Measurements from ENCODE around the gene TP53I3. TPM values are rescaled to one million over a fixed set of nuclear protein-coding genes. Genes with fewer than 3 reads are reported as not detected.
"Not testable (repeated sequence)": the region's sequence is repeated elsewhere in the genome, so short reads cannot be mapped to it uniquely, and the experiment has no call there.

The TP53I3 gene
- polyA plus RNA-seq, 12 donors, result 26.4 to 47.1 (median 31.7) TPM; not detected in 1

DNA sequence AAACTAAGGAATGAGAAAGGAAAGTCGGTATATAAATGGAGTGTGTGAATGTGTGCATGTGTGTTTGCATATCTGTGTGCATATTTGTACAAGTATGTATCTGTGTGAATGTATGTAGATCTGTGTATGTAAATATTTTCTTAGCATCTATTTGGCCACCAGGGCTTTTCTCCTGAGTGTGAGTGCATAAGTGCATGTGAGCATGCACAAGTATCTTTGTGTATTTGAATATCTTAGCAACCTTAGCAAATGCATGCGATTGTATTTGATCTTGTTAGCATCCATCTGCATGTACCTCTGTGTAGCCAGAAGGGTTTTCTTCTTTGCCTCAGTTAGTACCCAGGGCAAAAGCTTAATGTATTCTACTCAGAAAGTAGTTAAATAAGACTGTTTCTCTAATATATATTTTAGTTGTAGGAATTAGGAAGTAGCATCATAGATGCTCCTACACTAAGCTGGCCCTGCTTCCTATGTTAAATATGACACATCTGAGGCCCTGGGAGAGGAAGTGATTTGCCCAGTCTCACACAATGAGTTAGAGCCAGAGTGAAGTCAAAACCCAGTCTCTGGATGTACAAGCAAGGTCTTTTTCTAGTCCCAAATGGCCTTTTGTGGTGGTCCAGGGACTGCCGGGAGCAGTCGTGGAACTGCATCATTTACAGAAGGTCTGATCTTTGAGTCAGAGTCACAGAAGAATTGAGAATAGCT, 25.9 kb downstream of the TP53I3 start:
- no peak for DNase-seq

DNA sequence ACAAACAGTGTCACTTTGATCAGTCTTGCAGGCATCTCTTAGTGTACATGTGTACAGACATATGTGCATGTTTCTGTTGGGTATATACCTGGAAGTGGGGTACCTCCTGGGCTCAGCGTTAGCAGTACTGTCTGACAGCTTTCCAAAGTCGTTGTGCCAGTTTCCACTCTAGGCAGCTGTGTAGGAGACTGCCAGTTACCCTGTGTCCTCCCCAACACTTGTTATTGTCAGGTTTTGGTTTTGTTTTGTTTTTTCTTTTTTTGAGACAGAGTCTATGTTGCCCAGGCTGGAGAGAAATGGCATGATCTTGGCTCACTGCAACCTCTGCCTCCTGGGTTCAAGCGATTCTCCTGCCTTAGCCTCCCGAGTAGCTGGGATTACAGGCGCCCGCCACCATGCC, 28.9 kb downstream of the TP53I3 start:
- DNase-seq, result no peak

DNA sequence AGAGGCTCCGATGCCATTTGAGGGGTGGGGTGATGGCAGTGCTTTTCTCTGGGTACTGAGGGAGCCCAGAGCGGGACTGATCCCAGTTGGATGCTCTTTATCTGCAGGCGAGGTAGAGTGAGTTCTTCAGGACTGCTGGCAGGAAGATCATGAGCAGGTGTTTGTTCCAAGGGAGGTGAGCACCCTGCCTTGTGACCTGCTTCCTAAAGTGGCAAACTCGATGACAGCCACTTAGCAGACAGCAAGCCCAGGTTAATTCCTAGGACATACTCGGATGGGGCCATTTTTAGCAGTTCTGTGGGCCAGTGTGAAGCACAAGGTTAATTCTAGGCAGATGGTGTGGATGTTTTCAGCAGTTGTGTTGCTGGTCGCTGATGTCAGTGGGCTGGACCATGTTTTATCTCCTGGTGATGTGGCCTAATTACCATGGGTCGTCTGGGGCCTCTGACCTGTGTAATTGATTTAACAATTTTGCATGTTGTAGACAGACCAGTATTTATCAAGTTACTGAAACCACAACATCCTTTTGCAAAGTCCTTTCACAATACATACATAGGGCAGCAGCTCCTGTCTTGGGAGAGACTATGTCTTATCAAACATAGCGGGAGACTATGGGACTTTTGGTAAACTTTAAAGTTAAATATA, 30.1 kb downstream of the TP53I3 start:
- no peak for DNase-seq

DNA sequence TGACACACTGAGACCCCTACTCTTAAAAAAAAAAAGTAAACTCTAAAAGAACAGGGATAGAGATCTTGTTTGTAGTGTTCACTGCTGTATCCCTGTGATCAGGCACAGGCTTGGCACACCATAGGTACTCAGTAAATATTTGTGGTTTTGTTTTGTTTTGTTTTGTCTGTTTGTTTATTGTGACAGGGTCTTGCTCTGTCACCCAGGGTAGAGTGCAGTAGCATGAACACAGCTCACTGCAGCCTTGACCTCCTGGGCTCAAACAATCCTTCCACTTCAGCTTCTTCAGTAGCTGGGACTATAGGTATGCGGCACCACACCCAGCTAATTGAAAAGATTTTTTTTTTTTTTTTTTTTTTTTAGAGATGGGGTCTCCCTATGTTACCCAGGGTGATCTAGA, 31.7 kb downstream of the TP53I3 start:
- no peak for DNase-seq

DNA sequence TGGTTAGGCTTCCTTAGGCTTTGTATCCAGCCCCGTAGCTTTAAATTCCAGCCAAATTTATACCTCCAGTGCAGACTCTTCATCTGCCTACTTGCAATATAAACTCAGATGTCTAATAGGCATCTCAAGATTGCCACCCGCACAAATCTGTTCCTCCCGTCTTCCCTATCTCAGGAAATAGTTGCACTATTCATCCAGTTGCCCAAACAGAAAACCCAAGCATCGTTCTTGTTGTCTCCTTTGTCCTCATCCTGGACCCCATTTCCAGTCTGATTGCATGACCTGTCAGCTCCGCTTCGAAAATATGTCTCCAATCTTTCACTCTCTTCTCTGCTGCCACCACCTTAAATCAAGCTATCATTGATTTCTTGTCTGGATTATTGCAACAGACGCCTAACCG, 32.8 kb downstream of the TP53I3 start:
- no peak for DNase-seq

DNA sequence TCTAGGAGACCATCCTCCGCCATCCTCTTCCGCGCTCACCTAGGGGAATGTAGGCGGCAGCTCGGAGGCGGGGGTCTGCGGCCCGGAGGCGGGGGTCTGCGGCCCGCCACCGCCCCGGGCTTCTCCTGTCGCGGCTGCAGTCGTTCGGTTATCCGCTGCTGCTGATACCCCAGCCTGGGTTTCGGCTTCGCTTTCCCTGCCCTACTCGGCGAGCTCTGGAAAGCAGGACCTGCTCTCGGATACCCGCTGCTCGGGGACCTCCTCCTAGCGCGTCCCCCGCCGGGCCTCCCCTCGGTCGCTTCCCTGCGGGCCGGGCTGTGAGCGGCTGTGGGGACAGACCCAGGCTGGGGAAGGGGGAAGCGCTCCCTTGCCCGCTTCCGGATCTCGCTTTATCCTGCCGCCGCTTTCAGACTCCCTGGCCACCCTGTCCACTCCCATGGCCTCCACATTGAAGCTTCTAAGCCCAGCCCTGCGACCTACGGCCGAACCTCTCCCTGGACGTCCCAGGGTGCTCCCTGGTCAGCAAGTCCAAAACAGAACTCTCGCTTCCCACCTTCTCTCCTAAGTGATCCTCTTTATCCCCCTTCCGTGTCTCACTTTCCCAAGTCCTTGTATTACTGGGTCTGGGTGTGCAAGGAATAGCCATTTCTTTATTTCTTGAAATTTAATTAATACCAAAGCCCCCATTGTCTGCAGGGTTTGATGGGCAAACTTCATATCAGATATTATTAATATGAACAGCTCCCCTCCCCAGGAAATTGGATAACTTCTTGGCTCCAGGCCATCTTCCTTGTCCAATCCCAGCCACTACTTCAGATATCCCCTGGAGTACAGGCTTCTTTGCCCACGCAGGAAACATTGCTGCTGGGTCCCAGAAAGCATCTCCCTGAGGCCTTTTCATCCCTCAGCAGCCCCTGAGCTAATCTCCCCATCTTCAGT, 34.3 kb downstream of the TP53I3 start:
- DNase-seq, result peak; percentile 17

DNA sequence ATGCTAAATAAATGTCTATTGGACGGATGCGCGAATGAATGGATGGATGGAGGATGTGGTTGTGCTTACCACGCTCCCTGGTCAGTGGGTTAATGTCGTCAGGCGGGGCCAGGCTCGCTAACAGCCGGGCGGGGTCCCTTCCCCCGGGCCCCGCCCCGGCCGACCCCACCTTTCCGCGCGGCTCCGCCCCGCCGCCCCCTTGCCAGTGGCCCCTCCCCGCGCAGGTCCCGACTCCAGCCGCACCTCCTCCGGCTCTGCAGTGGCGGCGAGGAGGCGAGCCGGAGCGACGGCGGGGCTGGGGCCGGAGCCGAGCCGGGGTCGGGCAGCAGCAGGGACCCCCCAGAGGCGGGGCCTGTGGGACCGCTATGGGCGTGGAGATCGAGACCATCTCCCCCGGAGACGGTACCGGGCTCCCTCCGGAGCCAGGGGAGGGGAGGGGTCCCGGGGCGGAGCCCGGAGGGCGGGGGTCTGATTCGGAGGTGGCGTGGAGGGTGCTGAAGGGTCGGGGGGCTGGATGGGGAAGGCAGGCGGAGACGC, 35.1 kb downstream of the TP53I3 start, which contains the start of gene FKBP1B:
TSS of gene FKBP1B (plus strand) at position 257 of the 537 bp plus-strand sequence. CDS start at position 366, 109 bp downstream.
- peak; percentile 20 for DNase-seq

DNA sequence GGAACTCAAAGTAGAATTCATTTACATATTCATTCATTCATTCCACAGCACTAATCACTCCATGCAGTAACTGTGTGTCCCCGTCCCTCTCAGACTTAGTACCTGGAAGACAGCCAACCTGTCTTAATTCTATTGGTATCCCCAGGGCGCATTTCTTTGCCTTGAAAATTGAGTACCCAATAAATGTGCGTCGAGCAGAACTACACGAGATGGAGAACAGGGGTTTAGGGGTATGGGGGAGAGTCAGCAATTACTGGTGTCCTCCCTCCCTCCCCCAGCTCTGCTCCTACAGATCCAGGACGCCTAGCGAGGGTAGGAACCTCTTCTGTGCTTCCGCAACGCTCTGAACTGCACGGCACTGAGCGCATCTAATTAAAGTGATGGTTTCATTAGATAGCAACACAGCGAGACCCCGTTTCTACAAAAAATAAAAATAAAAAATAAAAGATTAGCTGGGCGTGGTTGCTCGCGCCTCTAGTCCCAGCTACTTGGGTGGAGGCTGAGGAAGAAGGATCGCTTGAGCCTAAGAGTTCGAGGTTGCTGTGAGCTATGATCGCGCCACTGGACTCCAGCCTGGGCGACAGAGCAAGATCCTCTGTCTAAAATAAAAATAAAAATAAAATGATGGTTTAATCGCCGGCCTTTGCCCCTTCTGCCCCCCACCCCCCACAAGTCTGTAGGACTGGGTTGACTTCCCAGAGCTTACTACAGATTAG, 35.7 kb downstream of the TP53I3 start:
- no peak for DNase-seq

DNA sequence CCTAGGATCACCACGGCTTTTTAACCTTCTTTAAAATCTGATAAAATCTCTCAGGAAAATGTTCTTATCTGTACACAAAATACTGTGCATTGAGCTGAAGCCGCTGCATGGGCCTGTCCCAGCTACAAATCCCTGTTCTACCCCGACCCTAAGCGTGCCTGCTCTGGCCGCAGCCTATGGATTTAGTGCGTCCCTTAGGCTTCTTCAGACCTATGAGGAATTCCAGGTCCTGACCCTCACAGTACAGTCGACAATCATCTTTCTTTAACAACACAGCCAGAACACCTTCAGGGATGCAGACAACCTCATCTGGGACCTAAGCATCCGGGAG, 37.0 kb downstream of the TP53I3 start:
- DNase-seq, result no peak

DNA sequence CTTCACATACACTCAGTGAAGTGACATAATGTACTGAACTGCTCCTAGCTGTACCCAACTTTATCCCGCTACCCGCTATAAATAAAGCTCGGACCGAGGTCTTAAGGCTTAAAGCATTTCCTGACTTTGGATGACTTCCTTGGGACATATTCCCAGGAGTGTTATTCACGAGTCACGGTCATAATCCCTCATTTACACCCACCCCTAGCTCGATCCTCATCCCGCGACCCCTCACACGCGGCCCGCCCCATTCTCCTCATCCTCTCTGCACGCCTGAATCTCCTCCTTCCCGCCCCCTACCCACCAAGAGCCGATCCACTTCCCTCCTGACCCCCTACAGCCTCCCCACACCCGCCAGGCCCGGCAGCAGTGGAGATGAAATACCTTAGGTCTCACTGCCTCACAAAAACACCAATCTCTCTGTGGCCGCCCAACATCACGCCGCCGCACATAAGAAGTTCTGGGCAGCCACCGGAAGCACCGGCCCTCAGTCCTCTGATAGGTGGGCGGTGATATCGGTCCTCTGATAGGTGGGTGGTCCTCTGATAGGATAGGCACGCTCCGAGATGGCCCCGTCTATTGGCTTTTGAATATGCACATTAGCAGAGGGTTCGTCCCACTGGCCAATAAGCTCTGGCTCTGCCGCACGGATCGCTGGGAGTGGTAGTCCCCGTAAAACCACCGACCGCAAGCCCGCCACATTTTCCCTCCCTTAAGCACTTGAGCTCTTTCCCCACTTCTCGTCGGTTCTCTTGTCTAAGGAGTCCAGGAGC, 37.5 kb downstream of the TP53I3 start, which contains the start of gene WDCP:
TSS of gene WDCP (minus strand) at position 462 of the 773 bp plus-strand sequence. CDS start 7,897 bp downstream, outside the sequence.
- DNase-seq, result peak; percentile 96

DNA sequence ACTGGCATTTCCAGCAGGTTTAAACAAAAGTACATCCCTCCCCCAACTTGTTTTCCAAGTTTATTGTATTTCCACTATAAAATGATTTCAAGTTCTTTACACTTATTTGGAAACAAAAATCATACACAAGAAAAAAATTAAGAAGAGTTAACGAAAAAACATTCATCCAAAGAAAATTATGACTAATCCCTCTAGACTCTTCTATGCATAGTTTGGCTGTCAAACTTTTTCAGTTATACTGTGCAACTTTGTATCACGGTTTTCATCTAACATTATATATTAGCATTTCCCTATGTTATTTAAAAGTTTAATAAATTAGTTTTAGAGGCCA, 38.1 kb downstream of the TP53I3 start:
- no peak for DNase-seq

DNA sequence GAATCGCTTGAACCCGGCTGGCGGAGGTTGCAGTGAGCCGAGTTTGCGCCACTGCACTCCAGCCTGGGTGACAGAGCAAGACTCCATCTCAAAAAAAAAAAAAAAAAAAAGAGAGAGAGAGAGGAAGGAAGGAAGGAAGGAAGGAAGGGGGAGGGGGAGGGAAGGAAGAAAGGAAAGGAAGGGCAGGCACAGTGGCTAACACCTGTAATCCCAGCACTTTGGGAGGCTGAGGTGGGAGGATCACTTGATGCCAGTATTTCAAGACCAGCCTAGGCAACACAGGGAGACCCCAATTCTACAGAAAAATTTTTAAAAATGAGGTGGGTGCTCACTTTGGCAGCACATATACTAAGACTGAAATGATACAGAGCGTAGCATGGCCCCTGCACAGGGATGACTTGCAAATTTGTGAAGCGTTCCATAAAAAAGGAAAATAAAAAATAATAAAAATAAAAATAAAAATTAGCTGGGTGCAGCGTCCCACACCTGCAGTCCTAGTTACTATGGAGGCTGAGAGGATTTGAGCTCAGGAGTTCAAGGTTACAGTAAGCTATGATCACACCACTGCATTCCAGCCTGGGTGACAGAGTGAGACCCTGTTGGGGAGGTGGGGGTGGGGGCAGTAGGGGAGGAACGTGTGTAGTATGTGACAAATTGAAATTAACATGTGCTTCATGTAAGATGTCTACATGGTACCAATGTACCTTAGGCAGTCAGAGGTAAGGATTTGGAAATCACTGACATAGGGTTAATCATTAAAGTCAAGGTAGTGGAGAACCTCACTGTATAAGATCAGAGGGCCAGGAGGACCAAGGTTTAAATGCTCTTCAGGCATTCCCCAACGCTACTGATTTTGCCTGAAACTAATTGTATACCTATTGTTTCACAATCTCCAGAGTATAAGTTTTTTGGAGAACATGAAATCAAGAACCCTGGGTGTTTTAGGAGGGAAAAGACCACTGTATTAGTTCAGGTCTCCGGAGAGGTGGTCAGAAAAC, 38.8 kb downstream of the TP53I3 start:
- no peak for DNase-seq

DNA sequence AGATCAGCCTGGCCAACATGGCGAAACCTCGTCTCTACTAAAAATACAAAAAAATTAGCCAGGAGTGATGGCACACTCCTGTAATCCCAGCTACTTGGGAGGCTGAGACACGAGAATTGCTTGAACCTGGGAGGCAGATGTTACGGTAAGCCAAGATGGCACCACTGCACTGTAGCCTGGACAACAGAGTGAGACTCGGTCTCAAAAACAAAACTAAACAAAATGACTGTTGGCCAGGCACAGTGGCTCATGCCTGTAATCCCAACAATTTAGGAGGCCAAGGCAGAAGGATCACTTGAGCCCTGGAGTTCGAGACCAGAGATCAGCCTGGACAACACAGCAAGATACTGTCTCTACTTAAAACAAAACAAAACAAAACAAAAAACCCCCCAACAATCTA, 41.5 kb downstream of the TP53I3 start:
- not testable (repeated sequence) for DNase-seq

DNA sequence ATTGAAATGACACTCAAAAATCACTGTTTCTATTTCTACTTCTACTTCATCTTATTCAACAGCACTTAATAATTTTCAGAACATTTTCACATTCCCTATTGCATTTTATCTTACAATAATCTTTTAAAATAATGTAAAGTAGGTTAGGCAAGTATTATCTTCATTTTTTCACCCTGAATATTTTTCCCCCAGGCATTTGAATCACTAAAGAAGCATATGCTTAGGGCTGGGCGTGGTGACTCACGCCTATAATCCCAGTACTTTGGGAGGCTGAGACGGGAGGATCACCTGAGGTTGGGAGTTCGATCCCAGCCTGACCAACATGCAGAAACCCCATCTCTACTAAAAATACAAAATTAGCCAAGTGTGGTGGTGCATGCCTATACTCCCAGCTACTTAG, 44.1 kb downstream of the TP53I3 start:
- no peak for DNase-seq

DNA sequence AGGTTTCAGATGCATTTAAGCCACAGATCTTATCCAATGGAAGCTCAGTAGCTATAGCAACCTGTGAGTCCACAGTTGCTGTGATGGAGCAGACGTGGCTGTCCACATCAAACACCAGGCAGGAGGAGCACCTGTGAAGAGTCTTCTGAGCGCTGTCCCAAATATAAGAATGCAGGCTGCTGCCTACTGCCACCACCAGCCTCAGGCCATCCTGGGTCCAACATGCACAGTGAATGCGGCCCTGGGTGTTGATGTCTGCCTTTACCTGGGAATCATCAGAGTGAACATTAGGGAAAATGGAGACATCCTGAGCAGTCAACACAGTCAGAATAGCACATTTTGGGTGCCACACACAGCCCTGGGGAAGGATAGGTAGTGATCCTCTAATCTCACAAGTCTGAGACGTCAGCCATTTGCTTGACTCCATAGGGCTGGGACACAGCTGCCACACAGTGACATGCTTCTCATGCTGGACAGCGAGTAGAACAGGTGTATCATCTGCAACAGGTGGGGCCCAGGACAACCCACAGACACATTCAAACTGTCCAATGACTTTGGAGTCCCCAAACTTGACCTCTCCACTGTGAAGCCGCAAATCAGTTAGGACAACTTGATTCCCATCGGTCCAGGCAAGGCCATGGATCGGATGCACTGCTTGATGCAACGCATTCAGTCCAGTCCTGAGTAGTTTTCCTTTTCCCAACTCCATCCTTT, 45.7 kb downstream of the TP53I3 start:
- no peak for DNase-seq

All from muscle of arm (tissue), 12 donors.